Measurements from ENCODE around the gene PSAPL1. TPM values are rescaled to one million over a fixed set of nuclear protein-coding genes. Genes with fewer than 3 reads are reported as not detected.

The PSAPL1 gene
- total RNA-seq, 3 donors from 2014 or later (not counting 1 experiment from before 2014, with no cell fraction given): not detected

DNA sequence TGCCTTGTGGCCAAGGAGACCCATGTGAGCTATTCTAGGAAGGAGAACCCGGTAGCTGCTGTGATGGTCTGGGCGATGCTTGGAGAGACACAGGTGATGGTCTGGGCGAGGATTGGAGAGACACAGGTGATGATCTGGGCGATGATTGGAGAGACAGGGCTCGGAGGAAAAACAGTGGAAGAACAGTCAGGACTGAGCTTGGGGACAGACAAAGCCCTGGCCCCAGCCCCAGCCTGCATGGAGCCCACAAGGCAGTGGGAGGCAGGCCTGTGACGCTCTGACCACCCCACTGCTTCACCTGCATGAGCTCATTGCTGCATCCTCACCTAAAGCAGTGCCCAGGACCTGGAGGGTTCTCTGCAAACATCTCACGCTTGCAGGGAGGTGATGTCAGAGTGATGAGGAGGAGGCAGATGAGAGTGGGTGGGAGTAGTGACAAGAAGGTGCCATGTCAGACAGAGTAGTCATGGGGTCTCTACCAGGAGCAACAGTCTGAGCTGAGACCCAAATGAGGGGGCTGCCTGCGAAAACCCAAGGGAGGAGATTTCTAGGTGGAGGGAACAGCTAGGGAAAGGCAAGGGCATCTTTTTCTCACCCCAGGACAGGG lies 35.9 kb upstream of the PSAPL1 start:
- WGBS (ENCODE audit: insufficient coverage): 81% methylated on average over 8 of the region's 8 CpGs
- Mint-ChIP-seq H3K4me1 (peaks cover 0 to 19% of the 10 kb centered on the region in 2 donors), H3K4me3 (no peak overlapping the region), H3K9me3 (no peaks in the 10 kb centered on the region), H3K27me3 (ENCODE audit: low read depth in 2 of 2) (peaks cover 7 to 25% of the 10 kb centered on the region in 2 donors), H3K27ac (peak overlapping the region in 1 of 2 donors; percentile 15), H3K36me3 (no peaks in the 10 kb centered on the region)
- H3K27ac ChIP-seq (ENCODE audit: low read length): no peak overlapping the region
- H3K27me3 ChIP-seq (ENCODE audit: control insufficient read depth, insufficient read depth, low read length): no peaks in the 10 kb centered on the region
- no peaks in the 10 kb centered on the region for H3K36me3 ChIP-seq (ENCODE audit: control insufficient read depth, insufficient read depth, low read length)
- no peak overlapping the region for H3K4me3 ChIP-seq (ENCODE audit: low read length)
- intact Hi-C loops (cut with micrococcal nuclease): no loop called here
- peaks cover 3% of the 10 kb centered on the region for H3K9me3 ChIP-seq (ENCODE audit: control insufficient read depth, insufficient read depth, low read length)
- no peaks in the 10 kb centered on the region for H3K4me1 ChIP-seq (ENCODE audit: control insufficient read depth, insufficient read depth, low read length)
- ATAC-seq: no peak
- DNase-seq: no peak
- TF ChIP-seq, protein P1, sequence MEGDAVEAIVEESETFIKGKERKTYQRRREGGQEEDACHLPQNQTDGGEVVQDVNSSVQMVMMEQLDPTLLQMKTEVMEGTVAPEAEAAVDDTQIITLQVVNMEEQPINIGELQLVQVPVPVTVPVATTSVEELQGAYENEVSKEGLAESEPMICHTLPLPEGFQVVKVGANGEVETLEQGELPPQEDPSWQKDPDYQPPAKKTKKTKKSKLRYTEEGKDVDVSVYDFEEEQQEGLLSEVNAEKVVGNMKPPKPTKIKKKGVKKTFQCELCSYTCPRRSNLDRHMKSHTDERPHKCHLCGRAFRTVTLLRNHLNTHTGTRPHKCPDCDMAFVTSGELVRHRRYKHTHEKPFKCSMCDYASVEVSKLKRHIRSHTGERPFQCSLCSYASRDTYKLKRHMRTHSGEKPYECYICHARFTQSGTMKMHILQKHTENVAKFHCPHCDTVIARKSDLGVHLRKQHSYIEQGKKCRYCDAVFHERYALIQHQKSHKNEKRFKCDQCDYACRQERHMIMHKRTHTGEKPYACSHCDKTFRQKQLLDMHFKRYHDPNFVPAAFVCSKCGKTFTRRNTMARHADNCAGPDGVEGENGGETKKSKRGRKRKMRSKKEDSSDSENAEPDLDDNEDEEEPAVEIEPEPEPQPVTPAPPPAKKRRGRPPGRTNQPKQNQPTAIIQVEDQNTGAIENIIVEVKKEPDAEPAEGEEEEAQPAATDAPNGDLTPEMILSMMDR (IDR thresholded peaks at IDR 0.05): no peak

DNA sequence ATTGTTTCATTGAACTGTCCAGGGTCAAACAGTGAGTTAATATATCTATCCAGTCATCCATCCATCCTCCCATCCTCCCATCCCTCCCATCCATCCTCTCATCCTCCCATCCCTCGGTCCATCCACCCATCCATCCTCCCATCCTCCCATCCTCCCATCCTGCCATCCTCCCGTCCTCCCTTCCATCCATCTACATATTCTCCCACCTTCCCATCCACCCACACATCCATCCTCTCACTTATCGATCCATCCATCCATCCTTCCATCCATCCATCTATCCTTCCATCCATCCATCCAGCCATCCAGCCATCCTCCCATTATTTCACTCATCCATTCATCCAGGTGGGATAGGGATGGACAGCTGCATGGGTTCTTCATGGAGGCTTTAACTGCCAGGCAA lies 35.4 kb upstream of the PSAPL1 start:
- H3K9me3 Mint-ChIP-seq: no peaks in the 10 kb centered on the region
- Histone ChIP-seq H3K36me3 (ENCODE audit: control insufficient read depth, insufficient read depth, low read length) (no peaks in the 10 kb centered on the region), H3K4me3 (ENCODE audit: low read length) (no peak overlapping the region), H3K27me3 (ENCODE audit: control insufficient read depth, insufficient read depth, low read length) (no peaks in the 10 kb centered on the region), H3K9me3 (ENCODE audit: control insufficient read depth, insufficient read depth, low read length) (peaks cover 4% of the 10 kb centered on the region), H3K4me1 (ENCODE audit: control insufficient read depth, insufficient read depth, low read length) (no peaks in the 10 kb centered on the region), H3K27ac (ENCODE audit: low read length) (no peak overlapping the region)
- TF ChIP-seq, protein P1 (IDR thresholded peaks at IDR 0.05): no peak
- WGBS (ENCODE audit: insufficient coverage): 87% methylated on average over 3 of the region's 3 CpGs
- H3K36me3 Mint-ChIP-seq: no peaks in the 10 kb centered on the region
- H3K27me3 Mint-ChIP-seq (ENCODE audit: low read depth in 2 of 2): peaks cover 7 to 25% of the 10 kb centered on the region in 2 donors
- H3K4me1 Mint-ChIP-seq: peaks cover 0 to 19% of the 10 kb centered on the region in 2 donors
- H3K27ac Mint-ChIP-seq: peak overlapping the region in 1 of 2 donors; percentile 15
- intact Hi-C loops (cut with micrococcal nuclease): no loop called here
- DNase-seq: no peak
- no peak for ATAC-seq
- no peak overlapping the region for H3K4me3 Mint-ChIP-seq

DNA sequence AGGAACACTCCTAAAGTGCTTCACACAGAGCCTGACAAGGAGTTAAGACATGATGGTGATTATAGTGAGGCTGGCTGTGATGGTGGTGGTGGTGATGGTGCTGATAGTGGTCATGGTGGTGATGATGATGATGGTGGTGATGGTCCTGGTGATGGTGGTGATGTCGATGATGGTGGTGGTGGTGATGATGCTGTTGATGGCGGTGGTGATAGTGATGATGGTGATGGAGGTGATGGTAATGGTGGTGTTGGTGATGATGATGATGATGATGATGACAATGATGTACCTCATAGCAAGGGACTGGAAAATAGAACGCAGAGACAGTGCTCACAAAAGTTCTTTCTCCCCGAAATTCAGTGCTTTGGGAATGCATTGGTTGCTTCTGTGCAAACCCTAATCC lies 34.3 kb upstream of the PSAPL1 start:
- TF ChIP-seq, protein P1 (IDR thresholded peaks at IDR 0.05): no peak
- WGBS (ENCODE audit: insufficient coverage): 84% methylated on average over 4 of the region's 4 CpGs
- Mint-ChIP-seq H3K4me3 (no peak overlapping the region), H3K9me3 (no peaks in the 10 kb centered on the region), H3K36me3 (no peaks in the 10 kb centered on the region), H3K27me3 (ENCODE audit: low read depth in 2 of 2) (peaks cover 7 to 28% of the 10 kb centered on the region in 2 donors), H3K4me1 (peaks cover 0 to 19% of the 10 kb centered on the region in 2 donors), H3K27ac (no peak overlapping the region)
- ATAC-seq (no peak), DNase-seq (no peak)
- H3K36me3 ChIP-seq (ENCODE audit: control insufficient read depth, insufficient read depth, low read length): no peaks in the 10 kb centered on the region
- H3K4me3 ChIP-seq (ENCODE audit: low read length): no peak overlapping the region
- peaks cover 4% of the 10 kb centered on the region for H3K9me3 ChIP-seq (ENCODE audit: control insufficient read depth, insufficient read depth, low read length)
- no peaks in the 10 kb centered on the region for H3K27me3 ChIP-seq (ENCODE audit: control insufficient read depth, insufficient read depth, low read length)
- H3K27ac ChIP-seq (ENCODE audit: low read length): no peak overlapping the region
- intact Hi-C loops (cut with micrococcal nuclease): no loop called here
- H3K4me1 ChIP-seq (ENCODE audit: control insufficient read depth, insufficient read depth, low read length): no peaks in the 10 kb centered on the region

DNA sequence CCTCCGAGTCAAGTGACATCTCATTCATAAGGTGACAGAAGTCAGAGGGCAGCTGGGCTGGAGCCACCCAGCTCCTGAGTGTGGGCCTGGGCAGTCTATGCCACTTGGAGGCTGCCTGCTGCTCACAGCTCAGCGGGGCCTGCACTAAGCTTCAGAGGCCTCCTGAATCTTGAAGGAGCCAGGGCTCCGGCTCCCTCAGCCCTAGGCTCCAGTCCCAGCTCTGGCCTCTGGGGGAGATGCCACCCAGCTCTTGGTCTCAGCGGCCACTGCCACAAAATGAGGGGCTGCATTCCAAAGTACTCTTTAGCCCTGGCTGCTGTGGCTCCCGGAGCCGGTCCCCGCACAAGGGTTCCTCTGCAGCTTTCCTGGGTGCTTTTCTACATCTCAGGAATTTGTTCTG lies 32.7 kb upstream of the PSAPL1 start:
- Mint-ChIP-seq H3K36me3 (no peaks in the 10 kb centered on the region), H3K27me3 (ENCODE audit: low read depth in 2 of 2) (peaks cover 7 to 22% of the 10 kb centered on the region in 2 donors), H3K27ac (no peak overlapping the region), H3K4me1 (peaks cover 0 to 19% of the 10 kb centered on the region in 2 donors), H3K4me3 (no peak overlapping the region), H3K9me3 (no peaks in the 10 kb centered on the region)
- DNase-seq (no peak), ATAC-seq (no peak)
- no peak overlapping the region for H3K27ac ChIP-seq (ENCODE audit: low read length)
- TF ChIP-seq, protein P1 (IDR thresholded peaks at IDR 0.05): no peak
- peaks cover 4% of the 10 kb centered on the region for H3K9me3 ChIP-seq (ENCODE audit: control insufficient read depth, insufficient read depth, low read length)
- H3K4me3 ChIP-seq (ENCODE audit: low read length): no peak overlapping the region
- H3K27me3 ChIP-seq (ENCODE audit: control insufficient read depth, insufficient read depth, low read length): no peaks in the 10 kb centered on the region
- WGBS (ENCODE audit: insufficient coverage): 89% methylated on average over 7 of the region's 7 CpGs
- intact Hi-C loops (cut with micrococcal nuclease): no loop called here
- no peaks in the 10 kb centered on the region for H3K4me1 ChIP-seq (ENCODE audit: control insufficient read depth, insufficient read depth, low read length)
- H3K36me3 ChIP-seq (ENCODE audit: control insufficient read depth, insufficient read depth, low read length): no peaks in the 10 kb centered on the region
